ENCODE results near the gene HTT.

DNA sequence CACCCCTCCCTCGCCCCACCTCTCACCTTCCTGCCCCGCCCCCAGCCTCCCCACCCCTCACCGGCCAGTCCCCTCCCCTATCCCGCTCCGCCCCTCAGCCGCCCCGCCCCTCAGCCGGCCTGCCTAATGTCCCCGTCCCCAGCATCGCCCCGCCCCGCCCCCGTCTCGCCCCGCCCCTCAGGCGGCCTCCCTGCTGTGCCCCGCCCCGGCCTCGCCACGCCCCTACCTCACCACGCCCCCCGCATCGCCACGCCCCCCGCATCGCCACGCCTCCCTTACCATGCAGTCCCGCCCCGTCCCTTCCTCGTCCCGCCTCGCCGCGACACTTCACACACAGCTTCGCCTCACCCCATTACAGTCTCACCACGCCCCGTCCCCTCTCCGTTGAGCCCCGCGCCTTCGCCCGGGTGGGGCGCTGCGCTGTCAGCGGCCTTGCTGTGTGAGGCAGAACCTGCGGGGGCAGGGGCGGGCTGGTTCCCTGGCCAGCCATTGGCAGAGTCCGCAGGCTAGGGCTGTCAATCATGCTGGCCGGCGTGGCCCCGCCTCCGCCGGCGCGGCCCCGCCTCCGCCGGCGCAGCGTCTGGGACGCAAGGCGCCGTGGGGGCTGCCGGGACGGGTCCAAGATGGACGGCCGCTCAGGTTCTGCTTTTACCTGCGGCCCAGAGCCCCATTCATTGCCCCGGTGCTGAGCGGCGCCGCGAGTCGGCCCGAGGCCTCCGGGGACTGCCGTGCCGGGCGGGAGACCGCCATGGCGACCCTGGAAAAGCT lies at the start of gene HTT, which contains the start of gene HTT-AS:
- no peak for TF ChIP-seq POLR2A (IDR thresholded peaks at IDR 0.05)
- TF ChIP-seq, protein P1, sequence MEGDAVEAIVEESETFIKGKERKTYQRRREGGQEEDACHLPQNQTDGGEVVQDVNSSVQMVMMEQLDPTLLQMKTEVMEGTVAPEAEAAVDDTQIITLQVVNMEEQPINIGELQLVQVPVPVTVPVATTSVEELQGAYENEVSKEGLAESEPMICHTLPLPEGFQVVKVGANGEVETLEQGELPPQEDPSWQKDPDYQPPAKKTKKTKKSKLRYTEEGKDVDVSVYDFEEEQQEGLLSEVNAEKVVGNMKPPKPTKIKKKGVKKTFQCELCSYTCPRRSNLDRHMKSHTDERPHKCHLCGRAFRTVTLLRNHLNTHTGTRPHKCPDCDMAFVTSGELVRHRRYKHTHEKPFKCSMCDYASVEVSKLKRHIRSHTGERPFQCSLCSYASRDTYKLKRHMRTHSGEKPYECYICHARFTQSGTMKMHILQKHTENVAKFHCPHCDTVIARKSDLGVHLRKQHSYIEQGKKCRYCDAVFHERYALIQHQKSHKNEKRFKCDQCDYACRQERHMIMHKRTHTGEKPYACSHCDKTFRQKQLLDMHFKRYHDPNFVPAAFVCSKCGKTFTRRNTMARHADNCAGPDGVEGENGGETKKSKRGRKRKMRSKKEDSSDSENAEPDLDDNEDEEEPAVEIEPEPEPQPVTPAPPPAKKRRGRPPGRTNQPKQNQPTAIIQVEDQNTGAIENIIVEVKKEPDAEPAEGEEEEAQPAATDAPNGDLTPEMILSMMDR (IDR thresholded peaks at IDR 0.05) = no peak

All from lower leg skin (tissue), 3 donors.